Coronary artery (tissue), 2 donors: ENCODE measurements around the gene DIAPH1.

Experiments used
- DNase-seq: peaks from one replicate; pipeline ENCODE4 v3.0.0-alpha.2; 2017; ENCODE audit warnings: low spot score
- H3K27ac ChIP-seq, 2 donors: fragments of 200-600 bp; sonication (generic); one replicate each; pipeline ENCODE4 v1.5.1; 2016 to 2019
- H3K4me3 ChIP-seq: fragments of 200-600 bp; sonication (generic); 2 replicates; pipeline ENCODE4 v1.5.1; 2016; ENCODE audit warnings: mild to moderate bottlenecking, moderate library complexity
- TF ChIP-seq, protein P1 (sequence below): fragments of 200-600 bp; sonication (generic); IDR thresholded peaks from one replicate; pipeline ENCODE4 v1.5.1; 2019; ENCODE audit warnings: antibody characterized with exemption

The DIAPH1 gene

DNA sequence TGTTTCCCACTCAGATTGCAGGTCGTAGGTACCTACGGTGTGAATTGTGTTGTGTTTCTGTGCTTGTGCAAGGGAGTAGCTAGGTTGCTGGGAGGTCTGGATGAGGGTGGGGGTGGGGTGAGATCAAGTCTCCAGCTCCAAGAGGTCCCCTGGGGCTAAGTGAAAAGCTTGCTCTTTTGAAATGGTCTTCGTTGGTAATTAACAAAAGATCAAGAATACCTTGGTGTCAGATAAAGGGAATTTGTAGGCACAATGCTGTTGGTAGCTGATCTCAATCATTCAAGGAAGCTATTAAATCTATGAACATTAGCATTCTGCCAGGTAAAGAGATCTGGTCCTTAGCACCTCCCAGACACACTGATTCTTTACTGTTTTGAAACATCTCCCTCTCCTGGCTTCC, 134.9 kb downstream of the DIAPH1 start:
- no peak overlapping the region for H3K27ac ChIP-seq

DNA sequence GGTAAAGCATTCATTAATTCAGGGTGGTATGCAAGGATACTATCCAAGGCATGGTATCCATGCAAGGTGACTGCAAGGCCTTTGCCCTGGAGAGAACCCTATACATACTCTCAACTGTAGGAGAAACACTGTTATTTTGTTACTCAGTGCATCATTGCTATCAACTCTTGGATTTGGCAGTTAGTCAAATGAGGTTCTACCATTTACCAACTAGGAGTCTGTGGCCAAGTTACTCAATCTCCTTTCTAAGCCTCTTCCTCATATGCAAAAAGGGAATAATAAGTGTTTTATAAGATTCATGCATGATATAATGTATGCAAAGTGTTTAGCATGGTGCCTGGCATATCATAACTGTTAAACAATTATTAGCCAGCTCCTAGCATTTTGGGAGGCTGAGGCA, 139.0 kb downstream of the DIAPH1 start:
- DNase-seq, result no peak
- TF ChIP-seq, protein P1, sequence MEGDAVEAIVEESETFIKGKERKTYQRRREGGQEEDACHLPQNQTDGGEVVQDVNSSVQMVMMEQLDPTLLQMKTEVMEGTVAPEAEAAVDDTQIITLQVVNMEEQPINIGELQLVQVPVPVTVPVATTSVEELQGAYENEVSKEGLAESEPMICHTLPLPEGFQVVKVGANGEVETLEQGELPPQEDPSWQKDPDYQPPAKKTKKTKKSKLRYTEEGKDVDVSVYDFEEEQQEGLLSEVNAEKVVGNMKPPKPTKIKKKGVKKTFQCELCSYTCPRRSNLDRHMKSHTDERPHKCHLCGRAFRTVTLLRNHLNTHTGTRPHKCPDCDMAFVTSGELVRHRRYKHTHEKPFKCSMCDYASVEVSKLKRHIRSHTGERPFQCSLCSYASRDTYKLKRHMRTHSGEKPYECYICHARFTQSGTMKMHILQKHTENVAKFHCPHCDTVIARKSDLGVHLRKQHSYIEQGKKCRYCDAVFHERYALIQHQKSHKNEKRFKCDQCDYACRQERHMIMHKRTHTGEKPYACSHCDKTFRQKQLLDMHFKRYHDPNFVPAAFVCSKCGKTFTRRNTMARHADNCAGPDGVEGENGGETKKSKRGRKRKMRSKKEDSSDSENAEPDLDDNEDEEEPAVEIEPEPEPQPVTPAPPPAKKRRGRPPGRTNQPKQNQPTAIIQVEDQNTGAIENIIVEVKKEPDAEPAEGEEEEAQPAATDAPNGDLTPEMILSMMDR, result no peak
- Histone ChIP-seq H3K27ac (no peak overlapping the region), H3K4me3 (peak overlapping the region; percentile 88)

More for the DNA sequence above, 134.9 kb downstream of the DIAPH1 start:
- no peak for DNase-seq
- H3K4me3 ChIP-seq, result peak overlapping the region; percentile 64
- TF ChIP-seq, protein P1, result no peak

DNA sequence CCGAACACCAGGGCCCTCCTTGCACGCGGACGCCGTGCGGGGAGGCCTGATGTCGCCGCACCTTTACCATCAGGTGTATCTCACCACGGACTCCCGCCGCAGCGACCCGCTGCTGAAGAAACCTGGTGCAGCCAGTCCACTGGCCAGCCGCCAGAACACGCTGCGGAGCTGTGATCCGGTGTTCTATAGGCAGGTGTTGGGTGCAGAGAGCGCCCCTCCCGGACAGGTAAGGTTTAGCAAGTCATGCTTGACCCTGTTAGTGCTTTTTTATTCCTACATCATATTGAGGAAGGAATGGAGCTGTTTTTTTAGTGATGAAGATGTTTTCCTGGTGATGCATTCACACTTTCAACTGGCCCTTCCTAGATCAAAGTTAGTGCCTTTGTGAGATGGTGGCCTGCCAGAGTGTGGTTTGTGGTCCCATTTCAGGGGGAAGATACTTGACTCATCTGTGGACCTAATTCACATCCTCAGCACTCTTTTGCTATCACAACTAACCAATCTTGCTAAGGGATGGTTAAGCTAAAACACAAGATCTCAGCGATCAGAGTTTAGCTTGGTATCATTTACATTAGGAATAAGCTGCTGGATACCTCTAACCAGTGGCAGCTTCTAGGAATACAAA, 140.4 kb downstream of the DIAPH1 start:
- TF ChIP-seq, protein P1, result no peak
- peak overlapping the region; percentile 88 for H3K4me3 ChIP-seq
- no peak for DNase-seq
- H3K27ac ChIP-seq, result no peak overlapping the region

DNA sequence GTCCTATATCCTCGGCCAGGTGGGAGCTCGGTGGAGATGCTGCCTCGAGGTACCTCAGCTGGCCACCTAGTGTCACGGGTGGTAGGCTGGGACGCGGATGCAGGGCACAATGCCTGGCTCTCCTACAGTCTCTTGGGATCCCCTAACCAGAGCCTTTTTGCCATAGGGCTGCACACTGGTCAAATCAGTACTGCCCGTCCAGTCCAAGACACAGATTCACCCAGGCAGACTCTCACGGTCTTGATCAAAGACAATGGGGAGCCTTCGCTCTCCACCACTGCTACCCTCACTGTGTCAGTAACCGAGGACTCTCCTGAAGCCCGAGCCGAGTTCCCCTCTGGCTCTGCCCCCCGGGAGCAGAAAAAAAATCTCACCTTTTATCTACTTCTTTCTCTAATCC, 141.0 kb downstream of the DIAPH1 start:
- H3K27ac ChIP-seq, result no peak overlapping the region
- no peak for DNase-seq
- TF ChIP-seq, protein P1, result no peak
- H3K4me3 ChIP-seq, result peak overlapping the region; percentile 88

DNA sequence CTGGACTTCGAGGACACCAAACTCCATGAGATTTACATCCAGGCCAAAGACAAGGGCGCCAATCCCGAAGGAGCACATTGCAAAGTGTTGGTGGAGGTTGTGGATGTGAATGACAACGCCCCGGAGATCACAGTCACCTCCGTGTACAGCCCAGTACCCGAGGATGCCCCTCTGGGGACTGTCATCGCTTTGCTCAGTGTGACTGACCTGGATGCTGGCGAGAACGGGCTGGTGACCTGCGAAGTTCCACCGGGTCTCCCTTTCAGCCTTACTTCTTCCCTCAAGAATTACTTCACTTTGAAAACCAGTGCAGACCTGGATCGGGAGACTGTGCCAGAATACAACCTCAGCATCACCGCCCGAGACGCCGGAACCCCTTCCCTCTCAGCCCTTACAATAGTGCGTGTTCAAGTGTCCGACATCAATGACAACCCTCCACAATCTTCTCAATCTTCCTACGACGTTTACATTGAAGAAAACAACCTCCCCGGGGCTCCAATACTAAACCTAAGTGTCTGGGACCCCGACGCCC, 141.7 kb downstream of the DIAPH1 start:
- TF ChIP-seq, protein P1, result no peak
- Histone ChIP-seq H3K4me3 (peak overlapping the region; percentile 88), H3K27ac (peak overlapping the region; percentile 76 to 96)
- DNase-seq, result no peak

DNA sequence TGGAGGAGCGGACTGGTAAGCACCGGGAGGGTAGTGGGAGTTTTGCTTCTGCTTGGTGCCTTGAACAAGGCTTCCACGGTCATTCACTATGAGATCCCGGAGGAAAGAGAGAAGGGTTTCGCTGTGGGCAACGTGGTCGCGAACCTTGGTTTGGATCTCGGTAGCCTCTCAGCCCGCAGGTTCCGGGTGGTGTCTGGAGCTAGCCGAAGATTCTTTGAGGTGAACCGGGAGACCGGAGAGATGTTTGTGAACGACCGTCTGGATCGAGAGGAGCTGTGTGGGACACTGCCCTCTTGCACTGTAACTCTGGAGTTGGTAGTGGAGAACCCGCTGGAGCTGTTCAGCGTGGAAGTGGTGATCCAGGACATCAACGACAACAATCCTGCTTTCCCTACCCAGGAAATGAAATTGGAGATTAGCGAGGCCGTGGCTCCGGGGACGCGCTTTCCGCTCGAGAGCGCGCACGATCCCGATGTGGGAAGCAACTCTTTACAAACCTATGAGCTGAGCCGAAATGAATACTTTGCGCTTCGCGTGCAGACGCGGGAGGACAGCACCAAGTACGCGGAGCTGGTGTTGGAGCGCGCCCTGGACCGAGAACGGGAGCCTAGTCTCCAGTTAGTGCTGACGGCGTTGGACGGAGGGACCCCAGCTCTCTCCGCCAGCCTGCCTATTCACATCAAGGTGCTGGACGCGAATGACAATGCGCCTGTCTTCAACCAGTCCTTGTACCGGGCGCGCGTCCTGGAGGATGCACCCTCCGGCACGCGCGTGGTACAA, 142.5 kb downstream of the DIAPH1 start:
- no peak for DNase-seq
- peak overlapping the region; percentile 76 to 96 for H3K27ac ChIP-seq
- TF ChIP-seq, protein P1, result no peak
- H3K4me3 ChIP-seq, result peak overlapping the region; percentile 88
